HG03139 (cell line): ENCODE results near the gene NRL.
"Not testable (repeated sequence)": the region's sequence is repeated elsewhere in the genome, so short reads cannot be mapped to it uniquely, and the experiment has no call there.

ENCODE experiments used
- ATAC-seq: cut with Tn5 transposase; IDR thresholded peaks from one replicate; pipeline ENCODE4 v1.9.1; 2021; ENCODE audit not compliant: unreplicated experiment

The NRL gene

DNA sequence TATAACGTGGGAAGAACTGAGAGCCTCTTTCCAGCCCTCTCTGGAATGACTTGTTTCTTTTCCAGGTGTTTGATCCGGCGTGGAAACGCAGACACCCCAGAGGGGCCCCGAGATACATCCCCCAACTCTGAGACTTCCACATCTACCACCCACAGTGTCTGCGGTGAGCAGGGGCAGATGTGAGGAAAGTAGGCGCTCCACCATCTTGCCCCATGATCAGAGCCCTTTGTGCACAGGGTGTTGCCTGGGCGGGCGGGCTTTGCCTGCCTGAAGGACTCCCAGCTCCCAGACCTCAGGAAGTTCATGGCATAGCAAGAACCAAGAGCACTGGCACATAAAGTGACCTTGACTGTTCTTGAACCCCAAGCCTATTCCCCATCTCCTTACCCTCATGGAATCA, 60.1 kb downstream of the NRL start:
- ATAC-seq = no peak

DNA sequence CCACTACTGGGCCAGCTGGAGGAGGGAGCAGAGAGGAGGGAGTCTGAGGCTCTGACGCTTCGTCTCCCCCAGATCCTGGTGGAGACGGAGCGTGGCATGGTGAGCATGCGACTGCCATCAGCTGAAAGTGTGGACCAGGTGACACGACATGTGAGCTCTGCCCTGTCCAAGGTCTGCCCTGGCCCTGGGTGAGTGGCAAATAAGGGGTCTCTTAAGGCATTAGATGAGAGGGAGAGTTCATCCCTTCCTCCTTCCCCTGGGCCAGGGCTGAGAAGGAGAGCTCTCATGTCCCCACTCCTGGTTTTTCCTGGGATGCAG, 60.5 kb downstream of the NRL start:
- no peak for ATAC-seq

GRCh38 chr14:24053548-24054323, 61.0 kb downstream of the NRL start:
- no peak for ATAC-seq

- ATAC-seq = no peak
Observed at GRCh38 chr14:24052656-24053547, 61.8 kb downstream of the NRL start.

GRCh38 chr14:24051789-24052655, 62.7 kb downstream of the NRL start, which contains the start of gene CARMIL3:
Gene CARMIL3 (plus strand): TSS chr14:24052009. CDS start chr14:24052154, 145 bp downstream.
- peak; percentile 54 for ATAC-seq

- ATAC-seq = peak; percentile 13
Observed at GRCh38 chr14:24051176-24051788, 63.5 kb downstream of the NRL start.

DNA sequence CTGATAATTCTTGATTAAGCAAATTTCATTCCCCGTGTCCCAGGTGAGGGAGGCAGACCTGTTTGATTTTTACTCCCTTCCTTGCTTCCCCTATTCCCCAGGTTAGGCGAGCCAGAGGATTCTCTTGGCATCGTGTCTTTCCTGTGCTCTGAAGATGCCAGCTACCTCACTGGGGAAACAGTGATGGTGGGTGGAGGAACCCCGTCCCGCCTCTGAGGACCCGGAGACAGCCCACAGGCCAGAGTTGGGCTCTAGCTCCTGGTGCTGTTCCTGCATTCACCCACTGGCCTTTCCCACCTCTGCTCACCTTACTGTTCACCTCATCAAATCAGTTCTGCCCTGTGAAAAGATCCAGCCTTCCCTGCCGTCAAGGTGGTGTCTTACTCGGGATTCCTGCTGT, 64.0 kb downstream of the NRL start:
- ATAC-seq = not testable (repeated sequence)

DNA sequence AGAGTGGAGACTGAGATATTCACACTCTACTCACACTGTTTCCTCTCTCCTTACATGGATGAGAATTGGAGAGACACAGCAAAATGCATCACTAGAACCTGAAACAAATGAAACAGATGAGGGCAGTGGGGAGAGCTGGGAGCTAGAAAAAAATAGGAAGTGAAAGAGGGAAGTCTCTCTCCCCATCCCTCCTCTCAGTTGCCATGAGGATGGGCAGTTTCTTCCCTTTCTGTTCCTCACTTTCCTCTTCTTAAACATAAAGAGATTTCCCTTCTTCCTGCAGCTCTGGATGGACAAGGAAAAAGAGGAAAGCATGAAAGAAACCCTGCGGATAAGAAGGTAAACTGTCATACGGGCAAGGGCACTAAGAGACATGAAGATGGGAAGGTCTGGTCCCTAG, 65.7 kb downstream of the NRL start:
- ATAC-seq = not testable (repeated sequence)

GRCh38 chr14:24042746-24043145, 72.0 kb downstream of the NRL start:
- ATAC-seq = no peak

DNA sequence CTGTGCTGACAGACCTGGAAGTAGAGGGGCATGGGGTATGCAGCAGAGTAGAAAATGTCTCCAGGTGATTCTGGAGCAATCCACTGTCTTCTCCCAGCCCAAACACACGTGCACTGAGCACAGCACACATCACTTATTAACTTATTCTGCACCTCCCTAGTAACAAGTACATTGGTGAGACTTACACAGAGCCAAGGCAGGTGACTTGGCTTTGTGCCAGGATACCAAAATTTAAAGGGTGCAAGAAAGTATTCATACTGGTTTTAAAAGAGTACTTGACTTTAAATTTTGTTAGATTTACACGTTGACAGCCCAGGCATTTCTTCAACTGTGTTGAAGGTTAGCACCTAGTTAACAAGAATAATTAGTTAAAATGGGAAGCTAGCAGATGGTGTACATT, 74.1 kb downstream of the NRL start:
- no peak for ATAC-seq

DNA sequence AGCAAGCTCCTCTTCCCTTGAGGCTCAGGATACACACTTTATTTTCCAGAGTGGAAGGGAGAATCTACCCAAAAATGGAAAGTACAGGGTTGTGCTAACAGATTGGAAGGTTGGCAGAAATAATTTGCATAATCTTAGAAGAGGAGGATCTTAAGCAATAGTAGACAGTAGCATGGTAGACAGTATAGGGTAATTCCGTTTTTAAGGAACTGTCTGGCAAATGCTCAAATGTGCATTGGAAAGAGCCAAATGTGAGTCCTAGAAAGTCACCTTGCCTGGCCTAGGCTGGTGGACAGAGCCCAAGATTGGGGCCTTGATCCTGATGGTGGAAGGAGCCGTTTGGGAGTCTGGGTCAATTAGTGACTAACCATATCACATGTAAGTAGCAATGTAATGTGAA, 76.1 kb downstream of the NRL start:
- no peak for ATAC-seq

GRCh38 chr14:24037658-24038037, 77.1 kb downstream of the NRL start:
- no peak for ATAC-seq

GRCh38 chr14:24036963-24037657, 77.6 kb downstream of the NRL start:
- ATAC-seq = not testable (repeated sequence)

GRCh38 chr14:24036169-24036962, 78.4 kb downstream of the NRL start:
- peak; percentile 57 for ATAC-seq

- ATAC-seq = not testable (repeated sequence)
Observed at GRCh38 chr14:24035769-24036168, 79.0 kb downstream of the NRL start.

DNA sequence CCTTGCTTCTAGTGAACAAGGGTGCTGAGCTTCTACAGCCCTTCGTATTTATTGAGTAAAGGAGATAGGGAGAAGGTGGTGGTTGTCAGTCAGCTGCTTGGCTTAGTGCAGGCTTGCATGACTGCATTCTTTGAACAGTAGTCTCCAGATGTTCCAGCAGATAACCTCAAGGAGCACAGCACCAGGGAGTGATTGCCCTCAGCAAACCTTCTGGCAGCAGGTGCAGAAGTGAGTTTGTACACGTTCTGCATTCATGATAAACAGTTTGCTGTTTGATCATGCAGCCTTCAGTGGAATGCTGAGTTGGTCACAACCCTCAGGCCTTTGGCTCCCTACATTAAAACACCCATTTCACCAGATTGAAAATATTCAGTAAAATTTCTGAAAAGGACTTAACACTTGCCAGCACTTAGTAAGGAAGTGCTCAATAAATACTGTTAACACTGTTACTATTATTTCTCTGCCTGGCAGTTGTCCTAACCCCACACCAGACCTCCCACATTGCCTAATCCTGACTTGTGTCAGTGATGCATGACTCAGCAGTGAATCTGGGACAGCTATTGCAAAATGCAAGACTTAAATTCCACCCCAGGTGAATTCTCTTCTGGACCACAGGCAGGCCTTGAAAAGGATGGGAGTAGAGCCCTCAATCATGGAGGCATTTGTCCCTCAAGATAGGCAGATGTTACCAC, 81.9 kb downstream of the NRL start:
- ATAC-seq = no peak

GRCh38 chr14:24031331-24031730, 83.4 kb downstream of the NRL start:
- not testable (repeated sequence) for ATAC-seq

GRCh38 chr14:24029687-24030086, 85.1 kb downstream of the NRL start:
- not testable (repeated sequence) for ATAC-seq
